Suprapubic skin (tissue), 3 donors: ENCODE results near the gene TBRG4.

ENCODE experiments used
- CTCF ChIP-seq, 2 donors: fragments of 200-600 bp in 1 of 2; fragments of 450-650 bp in 1 of 2; sonication (generic) in 1 of 2; IDR thresholded peaks; one replicate each; pipeline ENCODE4 v1.5.1; 2016 to 2019; ENCODE audit warnings: antibody characterized with exemption in 2 of 2, mild to moderate bottlenecking in 1 of 2, moderate library complexity in 1 of 2
- EP300 ChIP-seq: sonication (generic); formaldehyde crosslinking; IDR thresholded peaks from one replicate; pipeline ENCODE4 v1.6.1; 2017; ENCODE audit warnings: antibody characterized with exemption
- POLR2A ChIP-seq, 2 donors: fragments of 450-650 bp; IDR thresholded peaks; one replicate each; pipeline ENCODE4 v1.6.1; 2017; ENCODE audit warnings: antibody characterized with exemption in 2 of 2, mild to moderate bottlenecking in 2 of 2, moderate library complexity in 2 of 2

GRCh38 chr7:45129181-45129800, 17.8 kb upstream of the TBRG4 start:
- no peak for TF ChIP-seq CTCF (IDR thresholded peaks at IDR 0.05)
- no peak for TF ChIP-seq EP300
- no peak for TF ChIP-seq POLR2A (IDR thresholded peaks at IDR 0.05)
